ENCODE data around the gene MAP2K7. TPM values are rescaled to one million over a fixed set of nuclear protein-coding genes. Genes with fewer than 3 reads are reported as not detected.

MAP2K7 gene
- polyA plus RNA-seq, 1 donor (not counting 4 experiments of a cell fraction or from before 2014, with no cell fraction given): 8.4 TPM

DNA sequence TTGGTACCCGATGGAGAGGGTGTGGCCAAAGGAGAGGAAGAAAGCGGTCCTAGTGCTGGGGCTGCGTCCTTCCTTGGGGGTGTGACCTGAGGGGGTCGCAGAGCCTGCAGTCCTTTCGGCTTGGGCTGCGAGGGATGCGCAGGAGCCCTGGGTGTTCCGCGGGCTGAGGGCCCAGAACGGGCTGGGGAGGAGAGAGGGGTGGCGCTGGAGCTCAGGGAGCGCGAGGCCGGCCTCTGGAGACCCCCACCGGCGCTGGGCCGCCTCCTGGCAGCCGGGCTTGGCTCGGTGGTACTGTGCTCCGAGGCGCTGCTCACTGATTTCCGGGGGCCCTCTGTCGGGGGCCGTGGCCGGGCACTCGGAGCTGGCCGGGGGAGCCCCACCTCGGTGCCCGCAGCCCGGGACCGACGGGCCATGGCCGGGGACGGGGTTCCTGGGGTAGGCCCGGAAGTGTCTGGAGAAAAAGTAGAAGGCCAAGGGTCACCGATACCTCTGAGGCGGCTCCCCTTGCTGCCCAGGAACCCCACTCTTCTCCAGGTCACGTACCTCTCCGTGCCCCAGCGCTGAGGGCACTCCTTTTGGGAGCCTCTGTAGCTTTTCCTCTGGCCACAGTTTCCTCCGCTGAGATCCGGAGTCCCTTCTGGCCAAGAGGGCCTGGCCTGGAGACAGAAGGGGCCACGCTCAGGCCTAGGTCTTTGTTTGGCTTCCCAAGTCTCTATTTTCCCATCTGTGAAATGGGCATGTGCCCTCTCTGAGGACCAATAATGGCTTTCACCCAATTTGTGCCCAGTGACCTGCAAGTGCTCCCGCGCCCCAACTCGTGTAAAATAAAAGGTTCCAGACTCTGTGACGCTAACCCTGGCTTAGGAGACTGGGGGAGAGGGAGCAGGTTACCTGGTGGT, 31.1 kb upstream of the MAP2K7 start:
- Histone ChIP-seq H3K4me1 (ENCODE audit: control insufficient read depth, extremely low read depth, insufficient read depth, low read length) (peaks cover 17% of the 10 kb centered on the region), H3K9me1 (ENCODE audit: control insufficient read depth, extremely low read depth, insufficient read depth, low read length) (no peaks in the 10 kb centered on the region), H3K27ac (ENCODE audit: control insufficient read depth, insufficient read depth, low read length) (no peak overlapping the region), H3K27me3 (ENCODE audit: control insufficient read depth, extremely low read depth, insufficient read depth, low read length) (peaks cover 38% of the 10 kb centered on the region), H4K20me1 (ENCODE audit: control insufficient read depth, extremely low read depth, insufficient read depth, low read length) (peaks cover 2% of the 10 kb centered on the region), H3K79me2 (ENCODE audit: control insufficient read depth, insufficient read depth, low read length) (no peaks in the 10 kb centered on the region), H3K9ac (ENCODE audit: control insufficient read depth, extremely low read depth, insufficient read depth, low read length) (no peak overlapping the region), H3K9me3 (ENCODE audit: control insufficient read depth, low read depth, low read length) (no peaks in the 10 kb centered on the region), H3K4me2 (ENCODE audit: control insufficient read depth, extremely low read depth, insufficient read depth, low read depth, low read length) (peak overlapping the region; percentile 32), H3K4me3 (ENCODE audit: control insufficient read depth in 2 of 3, extremely low read depth in 1 of 3, insufficient read depth in 2 of 3, low read depth in 1 of 3, low read length in 3 of 3) (no peak overlapping the region), H2AFZ (ENCODE audit: control insufficient read depth, low read length) (no peak overlapping the region), H3K36me3 (ENCODE audit: control insufficient read depth in 2 of 2, extremely low read depth in 1 of 2, insufficient read depth in 2 of 2, low read length in 2 of 2) (no peaks in the 10 kb centered on the region)
- dilution Hi-C loops (cut with MboI; ENCODE audit: extremely low pct_ligation_motif_present, low sequenced_read_pairs): no loop called here
- FAIRE-seq: no peak
- TF ChIP-seq EZH2 (IDR thresholded peaks at IDR 0.05; ENCODE audit: low read length): no peak
- TF ChIP-seq, protein P1, sequence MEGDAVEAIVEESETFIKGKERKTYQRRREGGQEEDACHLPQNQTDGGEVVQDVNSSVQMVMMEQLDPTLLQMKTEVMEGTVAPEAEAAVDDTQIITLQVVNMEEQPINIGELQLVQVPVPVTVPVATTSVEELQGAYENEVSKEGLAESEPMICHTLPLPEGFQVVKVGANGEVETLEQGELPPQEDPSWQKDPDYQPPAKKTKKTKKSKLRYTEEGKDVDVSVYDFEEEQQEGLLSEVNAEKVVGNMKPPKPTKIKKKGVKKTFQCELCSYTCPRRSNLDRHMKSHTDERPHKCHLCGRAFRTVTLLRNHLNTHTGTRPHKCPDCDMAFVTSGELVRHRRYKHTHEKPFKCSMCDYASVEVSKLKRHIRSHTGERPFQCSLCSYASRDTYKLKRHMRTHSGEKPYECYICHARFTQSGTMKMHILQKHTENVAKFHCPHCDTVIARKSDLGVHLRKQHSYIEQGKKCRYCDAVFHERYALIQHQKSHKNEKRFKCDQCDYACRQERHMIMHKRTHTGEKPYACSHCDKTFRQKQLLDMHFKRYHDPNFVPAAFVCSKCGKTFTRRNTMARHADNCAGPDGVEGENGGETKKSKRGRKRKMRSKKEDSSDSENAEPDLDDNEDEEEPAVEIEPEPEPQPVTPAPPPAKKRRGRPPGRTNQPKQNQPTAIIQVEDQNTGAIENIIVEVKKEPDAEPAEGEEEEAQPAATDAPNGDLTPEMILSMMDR (optimal IDR thresholded peaks at IDR 0.05 in 1 of 3, IDR thresholded peaks at IDR 0.05 in 1 of 3, conservative IDR thresholded peaks at IDR 0.05 in 1 of 3; ENCODE audit: extremely low read depth in 1 of 3, insufficient read depth in 2 of 3, low read length in 3 of 3): no peak
- DNase-seq (ENCODE audit: low read depth, low spot score): no peak

DNA sequence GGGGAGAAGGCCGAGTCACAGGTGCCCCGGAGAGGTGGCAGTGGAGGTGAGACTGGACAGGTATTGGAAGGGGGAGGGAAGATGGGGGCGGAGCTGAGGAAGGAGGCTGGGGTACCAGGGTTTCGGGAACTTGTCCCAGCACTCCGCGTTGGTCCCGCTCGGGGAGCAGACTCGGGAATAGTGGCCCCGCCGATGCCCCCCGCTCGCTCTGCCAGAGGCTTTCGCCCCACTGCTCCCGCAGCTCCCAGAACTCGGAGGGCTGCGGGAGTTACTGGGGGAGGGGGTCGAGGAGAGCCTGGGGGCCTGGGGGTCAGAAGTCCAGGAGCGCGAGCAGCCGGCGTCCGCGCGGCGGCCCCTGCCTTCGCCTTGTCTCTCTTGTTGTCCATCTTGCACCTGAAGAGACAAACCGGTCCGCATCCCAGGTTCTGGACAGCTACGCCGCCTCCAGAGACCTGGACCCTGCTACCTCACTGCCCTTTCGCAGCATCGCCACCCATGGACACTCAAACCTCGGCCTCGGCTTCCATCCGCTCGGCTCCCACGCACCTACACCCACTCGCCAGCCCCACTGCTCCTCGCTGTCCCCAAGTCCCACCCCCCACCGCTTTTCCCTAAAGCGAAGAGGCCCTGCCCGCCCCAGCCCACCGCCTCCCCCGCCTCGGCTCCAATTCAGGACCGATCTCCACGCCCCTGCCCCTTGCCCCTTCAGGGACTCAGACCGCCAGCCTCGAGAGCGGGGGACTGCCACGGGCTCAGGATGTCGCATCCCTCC, 30.2 kb upstream of the MAP2K7 start:
- H3K27ac ChIP-seq (ENCODE audit: control insufficient read depth, insufficient read depth, low read length): no peak overlapping the region
- no peaks in the 10 kb centered on the region for H3K9me1 ChIP-seq (ENCODE audit: control insufficient read depth, extremely low read depth, insufficient read depth, low read length)
- H4K20me1 ChIP-seq (ENCODE audit: control insufficient read depth, extremely low read depth, insufficient read depth, low read length): peaks cover 2% of the 10 kb centered on the region
- peaks cover 38% of the 10 kb centered on the region for H3K27me3 ChIP-seq (ENCODE audit: control insufficient read depth, extremely low read depth, insufficient read depth, low read length)
- TF ChIP-seq, protein P1 (optimal IDR thresholded peaks at IDR 0.05 in 1 of 3, IDR thresholded peaks at IDR 0.05 in 1 of 3, conservative IDR thresholded peaks at IDR 0.05 in 1 of 3; ENCODE audit: extremely low read depth in 1 of 3, insufficient read depth in 2 of 3, low read length in 3 of 3): no peak
- peak; percentile 95 for TF ChIP-seq EZH2 (IDR thresholded peaks at IDR 0.05; ENCODE audit: low read length)
- H3K9me3 ChIP-seq (ENCODE audit: control insufficient read depth, low read depth, low read length): no peaks in the 10 kb centered on the region
- FAIRE-seq: no peak
- no peaks in the 10 kb centered on the region for H3K36me3 ChIP-seq (ENCODE audit: control insufficient read depth in 2 of 2, extremely low read depth in 1 of 2, insufficient read depth in 2 of 2, low read length in 2 of 2)
- peaks cover 15% of the 10 kb centered on the region for H3K4me1 ChIP-seq (ENCODE audit: control insufficient read depth, extremely low read depth, insufficient read depth, low read length)
- H3K9ac ChIP-seq (ENCODE audit: control insufficient read depth, extremely low read depth, insufficient read depth, low read length): no peak overlapping the region
- dilution Hi-C loops (cut with MboI; ENCODE audit: extremely low pct_ligation_motif_present, low sequenced_read_pairs): no loop called here
- H3K4me3 ChIP-seq (ENCODE audit: control insufficient read depth in 2 of 3, extremely low read depth in 1 of 3, insufficient read depth in 2 of 3, low read depth in 1 of 3, low read length in 3 of 3): no peak overlapping the region
- no peak overlapping the region for H2AFZ ChIP-seq (ENCODE audit: control insufficient read depth, low read length)
- DNase-seq (ENCODE audit: low read depth, low spot score): no peak
- no peak overlapping the region for H3K4me2 ChIP-seq (ENCODE audit: control insufficient read depth, extremely low read depth, insufficient read depth, low read depth, low read length)
- no peaks in the 10 kb centered on the region for H3K79me2 ChIP-seq (ENCODE audit: control insufficient read depth, insufficient read depth, low read length)
